B cell (primary cell): Measurements from ENCODE around the gene DCAF6. TPM values are rescaled to one million over a fixed set of nuclear protein-coding genes. Genes with fewer than 3 reads are reported as not detected.

Experiments
- ATAC-seq: fragments of 200-7000 bp; cut with Tn5 transposase; one replicate; pipeline ENCODE4 v1.10.0; 2021; ENCODE audit warnings: low read depth, mild to moderate bottlenecking, moderate number of reproducible peaks, moderate library complexity
- CTCF ChIA-PET: fragments of 350-600 bp; sonication (Branson Sonifier 250); formaldehyde crosslinking; loops from one replicate; lab custom pipeline; 2021; ENCODE audit warnings: antibody characterized with exemption, inconsistent platforms; lab: Charles Lee
- POLR2A ChIA-PET: fragments of 350-600 bp; sonication (Branson Sonifier 250); formaldehyde crosslinking; loops from one replicate; lab custom pipeline; 2021; ENCODE audit warnings: antibody characterized with exemption; lab: Charles Lee
- DNase-seq: peaks from one replicate; pipeline ENCODE4 v3.0.0; 2013
- H2AFZ ChIP-seq: 2 replicates; pipeline ENCODE4 v1.6.1; 2012; ENCODE audit warnings: mild to moderate bottlenecking, low read depth, low read length; ENCODE audit not compliant: insufficient read depth, poor library complexity, severe bottlenecking
- H3K27ac ChIP-seq, 2 donors: 1 replicate in 1 of 2; 2 replicates in 1 of 2; pipeline ENCODE4 v1.5.1; 2012 to 2013; ENCODE audit warnings: low read length in 2 of 2, mild to moderate bottlenecking in 2 of 2, moderate library complexity in 1 of 2
- H3K27me3 ChIP-seq, 4 experiments: fragments of 200-600 bp in 1 of 4; sonication (generic) in 1 of 4; replicated peaks in 1 of 4; 1 replicate in 2 of 4; 2 replicates in 2 of 4; pipeline versions ENCODE4 v1.6.1 to v1.7.0; 2013 to 2016; ENCODE audit warnings: low read length in 3 of 4, mild to moderate bottlenecking in 2 of 4, mixed read lengths in 1 of 4, moderate library complexity in 1 of 4; ENCODE audit not compliant: insufficient read depth in 4 of 4, control insufficient read depth in 3 of 4; ENCODE audit errors: control extremely low read depth in 1 of 4
- H3K36me3 ChIP-seq, 2 experiments: replicated peaks in 1 of 2; 1 replicate in 1 of 2; 2 replicates in 1 of 2; pipeline versions ENCODE4 v1.6.1 to v1.7.1; 2013; ENCODE audit warnings: low read length in 1 of 2; ENCODE audit not compliant: insufficient read depth in 2 of 2, control insufficient read depth in 1 of 2; ENCODE audit errors: control extremely low read depth in 1 of 2, extremely low read depth in 1 of 2
- H3K4me1 ChIP-seq, 2 donors: fragments of 200-600 bp in 1 of 2; sonication (generic) in 1 of 2; 1 replicate in 1 of 2; 2 replicates in 1 of 2; pipeline versions ENCODE4 v1.5.1 to v1.6.1; 2013 to 2017; ENCODE audit warnings: low read length in 2 of 2; ENCODE audit not compliant: control insufficient read depth in 2 of 2, insufficient read depth in 2 of 2
- H3K4me2 ChIP-seq: replicated peaks from 2 replicates; pipeline ENCODE3; 2012; ENCODE audit warnings: mild to moderate bottlenecking, low read depth, low read length; ENCODE audit not compliant: poor library complexity, severe bottlenecking
- H3K4me3 ChIP-seq, 5 experiments: fragments of 200-600 bp in 1 of 5; sonication (generic) in 1 of 5; 1 replicate in 3 of 5; 2 replicates in 2 of 5; pipeline versions ENCODE4 v1.5.1 to v1.7.0; 2011 to 2016; ENCODE audit warnings: low read length in 4 of 5, mild to moderate bottlenecking in 4 of 5, low read depth in 2 of 5, control low read depth in 1 of 5, moderate library complexity in 1 of 5; ENCODE audit not compliant: insufficient read depth in 1 of 5; ENCODE audit errors: control extremely low read depth in 1 of 5, extremely low read depth in 1 of 5
- H3K79me2 ChIP-seq: fragments of 200-600 bp; sonication (generic); one replicate; pipeline ENCODE4 v1.6.0; 2016; ENCODE audit warnings: low read length; ENCODE audit not compliant: control insufficient read depth, insufficient read depth
- H3K9ac ChIP-seq: fragments of 200-600 bp; sonication (generic); 2 replicates; pipeline ENCODE4 v1.6.1; 2017; ENCODE audit warnings: mild to moderate bottlenecking, low read length, moderate library complexity
- H3K9me3 ChIP-seq, 3 donors: one replicate each; pipeline versions ENCODE4 v1.6.1 to v1.7.1; 2013; ENCODE audit warnings: low read length in 2 of 3; ENCODE audit not compliant: control insufficient read depth in 2 of 3, insufficient read depth in 1 of 3; ENCODE audit errors: control extremely low read depth in 1 of 3
- H4K20me1 ChIP-seq: 2 replicates; pipeline ENCODE4 v1.6.0; 2012; ENCODE audit warnings: mild to moderate bottlenecking, low read length; ENCODE audit not compliant: insufficient read depth, control insufficient read depth, poor library complexity, severe bottlenecking
- H3K27ac Mint-ChIP-seq: one replicate; pipeline ENCODE4 v1.8.0; 2021; ENCODE audit warnings: mixed read lengths
- H3K27me3 Mint-ChIP-seq: one replicate; pipeline ENCODE4 v1.8.0; 2021; ENCODE audit warnings: mixed read lengths
- H3K4me1 Mint-ChIP-seq: one replicate; pipeline ENCODE4 v1.8.0; 2021; ENCODE audit warnings: mixed read lengths
- H3K4me3 Mint-ChIP-seq: one replicate; pipeline ENCODE4 v1.8.0; 2021; ENCODE audit warnings: mixed read lengths
- H3K9me3 Mint-ChIP-seq: one replicate; pipeline ENCODE4 v1.8.0; 2022; ENCODE audit warnings: mixed read lengths; ENCODE audit not compliant: insufficient read depth
- EZH2 ChIP-seq: IDR thresholded peaks from 2 replicates; pipeline ENCODE4 v1.6.1; 2012; ENCODE audit warnings: borderline replicate concordance, low read depth, mild to moderate bottlenecking, moderate library complexity, low read length; ENCODE audit not compliant: insufficient read depth, poor library complexity, severe bottlenecking
- WGBS: methylation state at CpG from one replicate; pipeline ENCODE4 v1.1.5; 2013; ENCODE audit warnings: missing lambda C conversion rate; ENCODE audit not compliant: insufficient coverage; 5-methylcytosine and 5-hydroxymethylcytosine counted together
- intact Hi-C: fragments of 100-400 bp; cut with micrococcal nuclease; formaldehyde crosslinking; loops from one replicate; pipeline ENCODE4 v1.10.0; 2022
- polyA plus RNA-seq: library from polyadenylated mRNA; depleted of rRNA; stranded (reverse); fragments of >200 nt; gene quantifications from 2 replicates; pipeline ENCODE4 v1.2.3, GENCODE V29; 2012
- total RNA-seq, 2 donors: library from RNA; stranded (reverse); fragments of 120-200 nt in 1 of 2; gene quantifications; 1 replicate in 1 of 2; 2 replicates in 1 of 2; pipeline versions ENCODE4 v1.2.3 to v1.2.4, GENCODE V29; 2013 to 2022
- TF ChIP-seq, protein P1 (sequence below): fragments of 200-600 bp; IDR thresholded peaks from one replicate; pipeline ENCODE4 v1.8.0; 2022; ENCODE audit warnings: antibody characterized with exemption, mild to moderate bottlenecking

DCAF6 gene
- total and polyA plus RNA-seq, 2 donors (not counting 1 experiment from before 2014, with no cell fraction given) = 17.5 to 40.4 TPM

DNA sequence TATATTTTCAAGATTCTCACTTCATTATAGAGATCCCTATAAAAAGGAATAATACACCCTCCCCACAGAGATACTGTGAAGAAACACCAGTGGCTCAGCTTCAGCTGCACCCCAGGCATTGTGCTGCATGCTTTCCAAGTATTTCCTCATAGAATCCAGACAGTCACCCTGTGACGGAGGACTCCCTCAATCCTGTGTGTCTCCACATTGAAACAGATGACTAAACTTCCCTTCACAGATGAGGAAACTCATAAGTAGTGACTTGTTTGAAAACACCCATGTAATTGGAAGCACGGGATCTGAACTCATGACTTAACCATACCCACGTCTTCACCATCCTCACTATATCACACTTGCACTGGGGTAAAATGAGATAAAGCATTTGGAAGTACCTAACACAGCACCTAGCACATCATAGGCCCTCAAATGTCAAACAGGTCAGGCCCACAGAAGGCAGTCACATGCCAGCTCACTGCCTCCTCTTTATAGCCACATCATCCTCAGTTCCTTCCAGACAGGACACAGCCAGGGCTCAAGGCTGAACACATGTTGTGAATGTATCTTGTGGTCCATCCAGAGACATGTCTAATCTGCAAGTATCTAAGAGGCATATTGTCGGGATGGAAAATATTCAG, 145.0 kb downstream of the DCAF6 start:
- ChIA-PET POLR2A (no interaction called here), CTCF (interaction anchor here (0.5 to 3.5 kb wide), 22 partner anchors 10 to 1267 kb away, joined by 3 to 18 read pairs (median 4); no protein-coding TSS in a partner anchor)
- WGBS = 100% methylated on average over 2 of the region's 4 CpGs
- H3K9me3 ChIP-seq = no peaks in the 10 kb centered on the region
- Mint-ChIP-seq H3K4me1 (peaks cover 2% of the 10 kb centered on the region), H3K9me3 (no peaks in the 10 kb centered on the region), H3K27me3 (no peaks in the 10 kb centered on the region), H3K27ac (no peak overlapping the region), H3K4me3 (no peak overlapping the region)
- no peak for DNase-seq
- H3K4me3 ChIP-seq = no peak overlapping the region
- H3K27me3 ChIP-seq = no peaks in the 10 kb centered on the region
- no peaks in the 10 kb centered on the region for H4K20me1 ChIP-seq
- intact Hi-C loops = loop anchor here (10.0 kb wide), 1 partner anchor 367 kb away; no protein-coding TSS in a partner anchor
- H3K27ac ChIP-seq = no peak overlapping the region
- no peak overlapping the region for H3K9ac ChIP-seq
- H2AFZ ChIP-seq = no peak overlapping the region
- H3K79me2 ChIP-seq = no peaks in the 10 kb centered on the region
- H3K36me3 ChIP-seq = peaks cover 0 to 16% of the 10 kb centered on the region in 2 experiments
- TF ChIP-seq, protein P1, sequence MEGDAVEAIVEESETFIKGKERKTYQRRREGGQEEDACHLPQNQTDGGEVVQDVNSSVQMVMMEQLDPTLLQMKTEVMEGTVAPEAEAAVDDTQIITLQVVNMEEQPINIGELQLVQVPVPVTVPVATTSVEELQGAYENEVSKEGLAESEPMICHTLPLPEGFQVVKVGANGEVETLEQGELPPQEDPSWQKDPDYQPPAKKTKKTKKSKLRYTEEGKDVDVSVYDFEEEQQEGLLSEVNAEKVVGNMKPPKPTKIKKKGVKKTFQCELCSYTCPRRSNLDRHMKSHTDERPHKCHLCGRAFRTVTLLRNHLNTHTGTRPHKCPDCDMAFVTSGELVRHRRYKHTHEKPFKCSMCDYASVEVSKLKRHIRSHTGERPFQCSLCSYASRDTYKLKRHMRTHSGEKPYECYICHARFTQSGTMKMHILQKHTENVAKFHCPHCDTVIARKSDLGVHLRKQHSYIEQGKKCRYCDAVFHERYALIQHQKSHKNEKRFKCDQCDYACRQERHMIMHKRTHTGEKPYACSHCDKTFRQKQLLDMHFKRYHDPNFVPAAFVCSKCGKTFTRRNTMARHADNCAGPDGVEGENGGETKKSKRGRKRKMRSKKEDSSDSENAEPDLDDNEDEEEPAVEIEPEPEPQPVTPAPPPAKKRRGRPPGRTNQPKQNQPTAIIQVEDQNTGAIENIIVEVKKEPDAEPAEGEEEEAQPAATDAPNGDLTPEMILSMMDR = no peak
- TF ChIP-seq EZH2 = no peak
- H3K4me2 ChIP-seq = no peak overlapping the region
- no peak for ATAC-seq
- H3K4me1 ChIP-seq = peaks cover 0 to 5% of the 10 kb centered on the region in 2 donors
